Stimulated activated CD8-positive, alpha-beta memory T cell treated with anti-CD3 and anti-CD28 coated beads, Interleukin-4, amount 100 ng/mL, for 4 hours (primary cell): ENCODE measurements around the gene RNF212.
A peak's percentile ranks its signal among the peaks of the same experiment; 100 is the strongest.
"Not testable (repeated sequence)": the region's sequence is repeated elsewhere in the genome, so short reads cannot be mapped to it uniquely, and the experiment has no call there.

ENCODE experiments used
- DNase-seq, 2 donors: peaks; one replicate each; pipeline ENCODE4 v3.0.0-alpha.2; 2020; ENCODE audit warnings: low read depth in 2 of 2, low spot score in 1 of 2

The RNF212 gene

GRCh38 chr4:1050486-1051213, 62.7 kb downstream of the RNF212 start:
- no peak for DNase-seq

GRCh38 chr4:1049591-1049905, 63.8 kb downstream of the RNF212 start:
- DNase-seq = no peak

DNA sequence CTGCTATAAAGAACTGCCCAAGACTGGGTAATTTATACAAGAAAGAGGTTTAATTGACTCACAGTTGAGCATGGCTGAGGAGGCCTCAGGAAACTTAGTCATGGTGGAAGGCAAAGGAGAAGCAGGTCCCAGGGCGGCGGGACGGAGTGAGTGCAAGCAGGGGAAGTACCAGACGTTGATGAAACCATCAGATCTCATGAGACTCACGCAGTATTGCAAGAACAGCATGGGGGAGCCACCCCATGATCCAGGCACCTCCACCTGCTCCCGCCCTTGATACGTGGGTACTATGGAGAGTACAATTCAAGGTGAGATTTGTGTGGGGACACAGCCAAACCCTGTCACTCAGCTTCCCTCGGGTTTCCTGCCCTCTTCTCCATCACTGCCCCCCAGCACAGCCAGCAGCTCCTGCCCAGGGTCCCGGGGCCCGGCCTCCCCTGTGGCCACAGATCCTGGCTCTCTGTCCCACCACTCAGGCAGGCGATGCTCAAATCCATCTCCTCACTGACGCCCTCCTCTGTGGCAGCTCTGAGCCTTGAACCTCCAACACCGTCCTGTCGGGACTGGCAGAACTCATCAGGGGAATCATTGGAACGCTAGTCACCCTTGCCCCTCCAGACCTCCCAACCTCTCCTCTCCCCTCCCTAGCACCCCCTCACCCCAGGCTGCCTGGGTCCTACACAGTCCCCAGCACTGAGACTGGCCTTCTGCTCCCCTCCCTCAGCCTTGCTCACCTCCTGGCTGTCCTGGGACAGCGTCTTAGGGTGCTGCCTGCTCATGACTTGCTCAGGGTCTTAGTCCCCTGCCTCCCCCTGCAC, 64.4 kb downstream of the RNF212 start:
- no peak for DNase-seq

DNA sequence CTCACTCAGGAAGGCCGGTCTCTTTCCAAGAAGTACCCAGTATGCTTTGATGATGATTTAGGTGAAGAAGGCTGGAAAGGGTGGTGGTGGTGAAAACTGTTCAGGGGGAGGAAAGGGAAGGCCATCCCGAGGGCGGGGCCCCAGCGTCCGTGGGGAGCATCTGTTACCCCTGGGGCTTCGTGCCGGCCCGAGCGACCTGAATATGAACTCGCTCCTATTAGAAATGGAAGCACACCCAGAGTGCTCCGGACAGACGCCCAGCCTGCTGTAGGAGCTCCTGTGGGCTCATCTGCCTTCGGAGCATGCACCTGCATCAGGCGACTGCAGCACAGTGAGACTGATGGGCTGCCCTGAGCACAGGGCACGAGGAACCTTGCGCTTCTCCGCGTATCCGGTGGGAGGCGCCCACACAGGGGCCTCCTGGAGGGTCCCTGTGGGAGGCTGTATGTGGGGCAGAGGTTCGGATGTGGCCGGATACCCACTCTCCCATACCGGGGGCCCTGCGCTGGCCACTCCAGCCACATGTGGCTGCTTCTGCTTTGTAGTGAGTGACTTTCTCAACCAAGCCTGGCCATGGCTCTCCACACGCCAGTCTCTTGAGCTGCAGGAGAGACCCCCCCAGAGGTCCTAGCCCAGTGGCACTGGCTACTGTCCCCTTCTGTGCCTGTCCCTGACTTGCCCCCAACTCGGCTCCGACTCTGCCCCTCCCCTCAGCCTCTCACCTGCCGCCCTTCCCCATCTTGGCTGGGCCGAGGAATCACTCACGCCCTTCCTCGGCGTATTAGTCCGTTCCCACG, 65.2 kb downstream of the RNF212 start:
- DNase-seq = no peak

DNA sequence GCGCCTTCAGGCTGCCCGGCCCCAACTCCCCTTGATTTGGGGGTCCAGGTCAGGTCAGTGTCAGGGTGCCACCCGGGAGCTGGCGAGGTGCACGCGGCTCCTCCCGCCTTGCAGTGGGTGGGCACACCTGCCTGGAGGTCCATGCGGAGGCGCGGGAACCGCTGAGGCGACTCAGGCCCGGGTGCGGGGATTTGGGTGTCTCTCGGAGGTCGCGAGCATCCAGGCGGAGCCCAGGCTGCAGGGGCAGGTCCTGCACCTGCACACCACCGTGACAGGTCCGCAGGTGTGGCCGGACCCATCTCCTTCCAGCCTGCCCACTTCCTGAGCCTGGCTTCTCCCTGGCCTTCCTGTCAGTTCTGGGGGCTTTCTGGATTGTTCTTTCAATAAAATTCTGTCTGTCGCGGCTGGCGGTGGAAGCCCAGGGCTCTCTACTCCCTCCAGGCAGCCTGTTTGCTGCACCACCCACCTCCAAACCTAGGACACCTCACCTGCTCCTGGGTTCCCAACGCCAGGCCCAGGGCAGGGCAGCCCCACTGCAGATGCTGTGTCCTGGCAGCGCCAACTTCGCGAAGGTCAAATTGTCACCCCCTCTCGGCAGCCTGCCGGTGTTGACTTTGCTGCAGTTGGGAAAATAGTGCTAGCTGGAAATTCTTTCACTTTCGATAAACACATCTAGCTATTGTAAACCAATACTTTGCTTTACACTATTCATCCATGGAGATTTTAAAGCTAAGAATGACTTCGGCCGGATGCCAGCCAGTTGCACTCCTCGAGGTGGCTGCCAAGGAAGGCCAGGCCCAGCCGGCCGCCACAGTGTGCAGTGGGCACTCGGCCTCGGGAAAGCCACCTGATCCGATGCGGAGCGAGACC, 66.0 kb downstream of the RNF212 start:
- DNase-seq = no peak

- not testable (repeated sequence) for DNase-seq
Observed at GRCh38 chr4:1046581-1047011, 66.8 kb downstream of the RNF212 start.

GRCh38 chr4:1045595-1046201, 67.7 kb downstream of the RNF212 start:
- DNase-seq = no peak

DNA sequence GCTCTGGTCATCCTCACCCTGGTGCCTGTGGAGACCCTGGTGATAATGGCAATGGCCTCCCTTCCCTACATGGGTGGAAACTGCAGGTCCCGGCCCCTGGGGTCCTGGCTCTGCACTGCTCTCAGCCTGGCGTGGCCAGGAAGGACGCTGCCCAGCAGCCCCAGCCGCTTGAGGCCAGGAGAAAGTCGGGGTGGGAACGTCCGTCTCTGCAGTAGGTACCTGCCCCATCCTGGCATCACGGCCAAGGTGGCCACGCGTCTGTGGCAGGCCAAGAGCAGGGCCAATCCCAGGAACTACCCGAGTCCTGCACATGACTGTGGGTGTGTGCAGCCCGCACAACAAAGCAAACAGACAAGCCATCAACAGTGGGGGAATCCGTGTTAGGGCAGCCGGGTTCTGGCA, 68.2 kb downstream of the RNF212 start:
- no peak for DNase-seq

DNA sequence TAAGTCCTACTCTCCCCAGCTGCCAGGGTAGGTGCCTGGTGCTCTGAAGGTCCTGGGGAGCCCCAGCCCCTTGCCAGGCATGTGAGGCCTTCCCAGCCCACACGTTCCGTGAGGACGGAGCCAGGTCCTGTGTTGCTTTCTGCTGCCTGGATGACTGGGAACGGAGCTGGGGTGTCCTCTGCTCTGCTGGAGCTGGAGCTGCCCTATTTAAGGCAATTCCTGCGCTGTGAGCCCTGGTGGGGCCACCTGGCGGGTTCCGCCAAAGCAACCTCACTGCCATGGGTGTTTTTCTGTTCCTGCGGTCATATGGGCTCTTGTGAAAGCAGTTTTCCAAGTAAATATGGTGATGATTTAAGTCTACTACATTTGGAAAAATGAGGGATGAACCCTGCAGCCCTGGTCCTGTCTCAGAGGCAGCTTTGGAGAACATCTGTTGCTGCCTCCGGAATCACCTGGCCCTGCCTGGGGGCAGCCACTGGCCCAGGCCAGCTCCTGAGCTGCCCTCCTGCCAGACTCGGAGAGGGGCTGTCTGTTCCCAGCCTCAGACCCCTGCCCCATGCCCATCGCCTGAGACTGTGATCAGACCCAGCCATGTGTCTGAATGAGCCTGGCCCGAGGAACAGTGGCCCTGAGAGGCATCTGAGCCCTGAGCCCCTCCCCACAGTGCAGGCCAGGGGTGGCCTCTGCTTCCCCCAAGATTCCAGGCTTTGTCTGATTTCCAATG, 68.7 kb downstream of the RNF212 start:
- DNase-seq = no peak

DNA sequence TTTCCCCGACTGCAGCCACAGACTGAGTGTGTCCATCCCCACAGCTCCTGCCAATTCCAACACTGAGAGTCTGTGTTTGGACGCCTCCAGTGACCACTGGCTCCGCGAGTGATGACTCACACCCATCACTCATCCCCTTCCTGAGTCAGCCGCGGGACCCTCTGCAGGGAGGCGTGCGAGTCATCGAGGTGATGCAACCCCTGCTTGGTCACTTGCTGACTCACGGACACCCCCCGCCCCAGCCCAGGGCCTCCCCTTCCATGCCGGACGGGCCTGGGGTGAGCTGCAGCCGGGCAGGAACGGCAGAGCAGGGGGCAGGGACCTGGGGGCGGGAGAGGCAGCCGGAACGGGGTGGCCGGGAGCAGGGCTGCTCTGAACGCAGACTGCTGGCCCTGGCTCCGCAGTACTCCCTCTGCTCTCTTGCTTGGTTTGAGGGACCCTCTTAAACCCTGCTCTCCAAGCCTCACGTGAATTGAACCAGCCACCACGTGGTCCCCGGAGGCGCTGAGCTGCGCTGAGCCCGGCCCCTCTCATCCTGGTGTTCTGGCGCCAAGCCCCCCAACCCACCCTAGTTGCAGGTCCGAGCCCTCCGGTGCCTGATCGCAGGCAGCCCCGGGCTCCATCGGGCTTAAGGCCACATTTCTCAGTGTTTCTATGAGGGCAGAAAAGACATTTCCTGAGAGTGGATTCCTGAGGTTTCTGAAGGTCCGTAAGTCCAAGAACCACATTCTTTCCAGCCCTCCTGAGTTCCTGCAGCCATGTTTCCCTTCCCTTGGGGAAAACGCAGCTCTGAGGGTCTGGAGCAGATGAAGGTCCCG, 69.5 kb downstream of the RNF212 start:
- DNase-seq = peak in 1 of 2 donors; percentile 18

DNA sequence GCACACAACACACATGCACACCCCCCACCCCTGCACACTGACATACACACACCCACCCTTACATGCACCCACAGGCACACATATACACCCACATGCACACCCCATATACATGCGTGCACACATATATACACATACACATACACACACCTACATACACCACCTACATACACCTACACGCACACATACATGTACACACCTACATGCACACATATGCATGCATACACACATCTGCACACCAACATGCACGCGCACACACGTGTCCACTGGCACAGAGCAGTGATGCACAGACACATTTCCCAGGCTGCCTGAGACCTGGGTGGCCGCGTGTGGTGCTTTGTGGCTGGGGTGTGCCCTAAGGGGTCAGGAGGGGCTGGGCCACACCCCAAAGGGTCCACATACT, 70.2 kb downstream of the RNF212 start:
- DNase-seq = no peak

GRCh38 chr4:1042352-1043055, 70.9 kb downstream of the RNF212 start:
- DNase-seq = no peak

DNA sequence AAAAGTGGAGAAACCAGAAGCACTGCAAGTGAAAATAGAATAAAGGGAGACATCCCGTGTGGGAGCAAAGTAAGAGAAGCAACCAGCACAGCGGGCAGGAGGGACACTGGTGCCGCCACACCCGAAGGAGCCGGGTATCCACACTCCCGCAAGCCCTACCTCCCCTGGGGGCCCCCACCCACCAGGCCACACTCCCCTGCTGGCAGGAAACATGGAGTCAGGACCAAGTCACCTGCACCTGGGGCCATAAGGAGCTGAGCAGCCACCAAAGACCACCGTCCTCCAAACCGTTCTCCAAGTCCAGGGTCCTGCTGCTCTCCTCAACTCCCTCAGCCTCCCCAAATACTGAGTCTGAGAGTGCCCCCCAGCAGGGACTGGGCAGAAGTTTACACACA, 71.4 kb downstream of the RNF212 start:
- DNase-seq = no peak

DNA sequence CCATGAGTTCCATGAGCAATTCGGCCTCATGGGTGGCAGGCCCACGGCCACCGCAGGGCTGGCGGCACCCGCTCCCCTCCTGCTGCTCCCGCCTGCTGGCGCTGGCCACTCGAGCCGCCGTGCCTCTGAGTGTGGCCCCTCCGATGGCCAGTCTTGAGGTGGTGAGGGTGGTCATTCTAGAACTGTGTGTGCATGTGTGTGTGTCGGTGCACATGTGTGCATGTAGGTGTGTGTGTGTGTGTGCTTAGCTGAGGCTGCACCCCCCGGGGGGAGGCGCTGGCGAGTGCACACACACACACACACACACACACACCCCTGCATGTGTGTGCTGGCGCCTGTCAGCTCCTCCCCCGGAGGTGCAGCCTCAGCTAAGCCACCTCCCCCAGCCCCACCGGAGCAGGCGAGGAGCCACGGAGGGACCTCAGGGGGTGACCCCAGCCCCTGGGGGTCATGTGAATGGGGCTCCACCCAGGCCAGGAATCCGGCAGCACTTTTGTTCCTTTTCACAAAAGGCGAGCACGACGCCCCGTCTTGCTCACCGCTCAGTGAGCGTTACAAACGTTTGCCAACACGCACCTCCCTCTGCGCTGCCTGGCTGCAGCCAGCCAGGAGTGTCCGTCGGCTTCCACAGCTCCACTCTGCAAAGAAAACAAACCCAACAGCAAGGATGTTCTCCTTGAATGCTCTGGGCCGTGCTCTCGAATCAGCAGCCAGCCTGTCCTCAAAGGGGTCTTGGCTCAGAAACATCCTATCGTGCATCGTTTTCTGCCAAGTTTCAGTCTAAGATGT, 72.0 kb downstream of the RNF212 start:
- DNase-seq = no peak

- DNase-seq = no peak
Observed at GRCh38 chr4:1040344-1041146, 72.8 kb downstream of the RNF212 start.

GRCh38 chr4:1039493-1040343, 73.6 kb downstream of the RNF212 start:
- DNase-seq = no peak
